NCI-H128 (cell line): ENCODE data around the gene PJVK.
A peak's percentile ranks its signal among the peaks of the same experiment; 100 is the strongest.
"Not testable (repeated sequence)": the region's sequence is repeated elsewhere in the genome, so short reads cannot be mapped to it uniquely, and the experiment has no call there.

Experiments
- DNase-seq: peaks from one replicate; lab custom pipeline; 2025; ENCODE audit not compliant: unreplicated experiment; lab: John Stamatoyannopoulos, UW

PJVK gene

DNA sequence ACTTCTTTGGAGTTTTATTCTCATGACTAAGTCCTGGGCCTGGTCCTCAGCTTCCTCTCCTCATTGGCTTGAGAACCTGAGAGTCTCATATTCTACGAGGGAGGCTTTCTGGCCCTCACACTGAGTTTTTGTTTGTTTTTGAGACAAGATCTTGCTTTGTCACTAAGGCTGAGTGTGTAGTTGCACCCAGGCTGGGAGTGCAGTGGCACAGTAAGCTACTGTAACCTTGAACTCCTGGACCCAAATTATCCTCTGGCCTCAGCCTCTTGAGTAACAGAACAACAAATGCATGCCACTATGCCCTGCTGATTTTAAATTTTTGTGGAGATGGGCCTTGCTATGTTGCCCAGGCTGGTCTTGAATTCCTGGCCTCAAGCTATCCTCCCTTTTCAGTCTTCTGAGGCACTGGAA lies 22.8 kb upstream of the PJVK start:
- DNase-seq: no peak

DNA sequence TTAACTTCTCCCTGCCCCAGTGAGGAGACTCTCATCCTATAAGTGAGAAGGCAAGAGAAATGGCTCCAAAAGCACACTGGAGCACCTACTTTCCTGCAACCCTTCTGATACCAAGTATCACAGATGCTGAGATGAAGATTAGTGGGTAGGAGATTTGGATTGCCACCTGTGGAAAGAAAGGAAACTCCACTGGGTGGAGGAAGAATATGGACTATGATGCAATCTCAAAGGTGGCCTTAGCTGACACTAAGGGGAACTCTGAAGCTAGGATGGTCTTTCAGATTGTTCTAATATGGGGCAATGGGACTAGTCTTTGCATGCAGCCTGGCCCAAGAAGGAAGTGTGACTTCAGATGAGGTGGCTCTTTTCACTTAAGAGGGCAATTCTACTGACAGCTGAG lies 21.8 kb upstream of the PJVK start:
- DNase-seq: no peak

- DNase-seq: no peak
Observed at GRCh38 chr2:178436662-178437061, 14.5 kb upstream of the PJVK start.

GRCh38 chr2:178441426-178441825 lies 9.8 kb upstream of the PJVK start:
- DNase-seq: no peak

- no peak for DNase-seq
Observed at GRCh38 chr2:178448968-178449661, 2.1 kb upstream of the PJVK start.

DNA sequence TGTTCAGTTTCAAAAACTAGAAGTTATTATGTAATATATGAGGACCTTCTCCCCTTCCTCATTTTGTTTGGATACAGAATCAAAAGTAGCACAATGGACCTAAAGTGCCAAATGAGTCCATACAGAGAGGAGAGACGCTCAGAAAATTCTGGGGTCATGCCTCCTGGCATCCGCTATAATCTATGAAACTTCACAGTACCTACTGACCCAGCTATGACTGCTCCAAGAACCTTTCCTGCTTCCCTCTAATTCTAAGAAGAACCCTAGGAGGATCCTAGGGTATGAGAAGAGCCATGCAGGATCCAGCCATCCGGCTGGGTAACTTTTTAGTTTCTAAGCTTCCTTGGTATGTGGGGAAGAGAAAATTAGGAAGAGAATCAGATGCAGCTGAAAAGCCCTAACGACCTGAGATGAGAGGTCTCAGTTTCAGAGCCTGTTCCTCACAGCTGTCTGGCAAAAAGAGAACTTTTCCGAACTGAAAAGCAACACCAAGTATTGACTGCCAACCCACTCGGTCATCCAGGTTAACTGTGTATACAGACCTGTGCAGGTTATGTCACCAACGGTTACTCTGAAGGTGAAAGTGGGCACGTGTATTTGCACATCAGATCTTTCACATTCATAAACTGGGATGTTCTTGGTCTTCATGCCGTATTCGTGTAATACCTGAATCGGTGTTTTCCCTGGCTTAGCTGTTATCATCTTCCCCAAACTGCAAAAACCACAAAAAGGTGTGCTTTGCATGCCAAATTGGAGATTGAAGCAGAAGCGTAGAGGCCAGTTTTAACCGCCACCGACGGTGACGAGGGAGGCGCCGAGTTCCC lies 1.3 kb upstream of the PJVK start:
- no peak for DNase-seq

DNA sequence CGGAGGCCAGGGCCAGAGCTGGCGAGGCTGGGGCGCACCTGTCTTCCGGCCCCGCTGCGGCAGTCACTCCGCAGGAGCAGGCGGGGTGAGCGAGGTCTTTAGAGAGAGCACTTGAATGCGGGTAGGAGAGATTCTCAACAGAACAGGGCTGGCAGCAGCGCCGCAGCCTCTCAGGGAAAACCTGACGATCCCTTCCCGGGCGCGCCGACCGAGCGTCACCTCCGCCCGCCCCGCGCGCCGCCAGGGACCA lies 729 bp upstream of the PJVK start:
- no peak for DNase-seq

GRCh38 chr2:178452334-178452733 lies 1.2 kb downstream of the PJVK start:
- DNase-seq: no peak

- DNase-seq: no peak
Observed at GRCh38 chr2:178452870-178453269, 1.7 kb downstream of the PJVK start.

DNA sequence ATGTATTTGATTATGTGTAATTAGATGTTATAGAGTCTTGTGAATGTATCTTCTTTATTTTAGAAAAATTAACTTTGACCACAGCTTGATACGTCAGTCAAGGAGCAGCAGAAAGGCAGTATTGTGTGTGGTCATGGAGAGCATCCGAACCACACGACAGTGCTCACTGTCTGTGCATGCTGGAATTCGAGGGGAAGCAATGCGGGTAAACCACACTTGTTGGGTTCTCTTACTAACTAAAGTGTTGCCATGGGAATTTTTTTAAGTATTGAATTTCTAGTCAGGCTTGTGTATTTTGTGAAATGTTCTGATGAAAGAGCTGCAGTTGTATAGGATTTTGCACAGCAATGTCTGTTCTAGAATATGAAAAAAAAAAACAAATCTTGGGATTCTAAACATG lies 4.8 kb downstream of the PJVK start:
- DNase-seq: no peak

- DNase-seq: no peak
Observed at GRCh38 chr2:178457390-178457886, 6.3 kb downstream of the PJVK start.

GRCh38 chr2:178469219-178469849 lies 18.2 kb downstream of the PJVK start:
- DNase-seq: no peak

DNA sequence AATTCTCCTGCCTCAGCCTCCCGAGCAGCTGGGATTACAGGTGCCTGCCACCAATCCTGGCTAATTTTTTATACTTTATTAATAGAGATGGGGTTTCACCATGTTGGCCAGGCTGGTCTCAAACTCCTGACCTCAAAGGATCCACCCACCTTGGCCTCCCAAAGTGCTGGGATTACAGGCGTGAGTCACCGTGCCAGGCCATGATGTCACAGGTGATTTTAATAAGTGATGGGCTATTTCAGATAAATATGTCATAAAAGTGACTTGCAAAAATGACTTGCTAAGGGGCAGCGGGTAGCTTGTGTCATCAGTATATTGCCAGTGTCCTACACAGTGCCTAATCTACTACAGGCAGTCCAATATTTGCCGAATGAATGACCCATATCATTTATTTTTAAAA lies 20.1 kb downstream of the PJVK start:
- not testable (repeated sequence) for DNase-seq

DNA sequence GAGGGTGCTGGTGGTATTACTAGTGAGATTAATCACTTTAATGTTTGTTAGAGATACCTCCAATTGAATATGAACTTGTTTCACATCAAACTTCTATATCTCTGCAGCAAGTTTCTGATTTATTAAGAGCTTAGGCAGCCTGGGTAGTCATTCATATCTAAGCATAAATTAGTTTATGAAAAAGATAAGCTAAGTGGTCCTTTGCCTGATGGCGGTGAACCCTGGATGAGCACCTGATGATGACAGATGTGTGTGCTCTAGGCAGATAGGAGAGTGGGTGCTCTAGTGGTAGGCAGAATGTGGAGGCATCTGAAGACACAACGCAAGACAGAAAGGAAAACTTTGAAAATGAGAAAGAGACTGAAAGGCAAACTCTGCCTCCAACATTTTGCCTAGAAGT lies 22.2 kb downstream of the PJVK start:
- DNase-seq: no peak

DNA sequence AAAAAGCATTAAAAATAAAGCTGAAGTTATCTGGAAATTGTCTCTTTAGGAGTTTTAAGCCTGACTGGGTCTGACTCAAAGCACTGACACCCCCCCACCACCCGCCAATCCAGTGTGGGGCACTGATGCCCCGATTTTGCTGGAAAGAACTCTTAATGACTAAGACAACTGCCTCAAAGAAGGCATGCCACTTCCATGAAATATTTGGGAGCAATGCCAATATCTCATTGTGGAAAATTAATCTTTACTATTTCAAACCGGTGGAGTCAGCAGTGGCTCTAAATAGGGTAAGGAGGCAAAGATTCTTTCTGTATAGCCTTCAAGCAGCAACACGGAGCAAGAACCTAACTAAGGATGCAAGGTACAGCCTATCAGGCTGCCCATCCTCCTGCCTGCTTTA lies 22.8 kb downstream of the PJVK start:
- no peak for DNase-seq

- no peak for DNase-seq
Observed at GRCh38 chr2:178474560-178474959, 23.4 kb downstream of the PJVK start.

DNA sequence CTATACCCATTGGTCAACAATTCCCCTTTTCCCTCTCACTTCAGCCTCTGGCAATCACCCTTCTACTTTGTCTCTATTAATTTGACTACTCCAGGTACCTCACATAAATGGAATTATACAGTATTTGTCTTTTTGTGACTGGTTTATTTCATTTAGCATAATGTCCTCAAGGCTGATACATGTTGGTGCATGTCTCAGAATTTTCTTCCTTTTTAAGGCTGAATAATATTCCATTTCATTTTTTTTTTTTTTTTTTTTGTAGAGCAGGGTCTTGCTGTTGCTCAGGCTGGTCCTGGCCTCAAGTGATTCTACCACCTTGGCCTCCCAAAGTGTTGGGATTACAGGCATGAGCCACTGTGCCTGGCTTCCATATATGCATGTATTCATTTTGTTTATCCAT lies 25.3 kb downstream of the PJVK start:
- no peak for DNase-seq

DNA sequence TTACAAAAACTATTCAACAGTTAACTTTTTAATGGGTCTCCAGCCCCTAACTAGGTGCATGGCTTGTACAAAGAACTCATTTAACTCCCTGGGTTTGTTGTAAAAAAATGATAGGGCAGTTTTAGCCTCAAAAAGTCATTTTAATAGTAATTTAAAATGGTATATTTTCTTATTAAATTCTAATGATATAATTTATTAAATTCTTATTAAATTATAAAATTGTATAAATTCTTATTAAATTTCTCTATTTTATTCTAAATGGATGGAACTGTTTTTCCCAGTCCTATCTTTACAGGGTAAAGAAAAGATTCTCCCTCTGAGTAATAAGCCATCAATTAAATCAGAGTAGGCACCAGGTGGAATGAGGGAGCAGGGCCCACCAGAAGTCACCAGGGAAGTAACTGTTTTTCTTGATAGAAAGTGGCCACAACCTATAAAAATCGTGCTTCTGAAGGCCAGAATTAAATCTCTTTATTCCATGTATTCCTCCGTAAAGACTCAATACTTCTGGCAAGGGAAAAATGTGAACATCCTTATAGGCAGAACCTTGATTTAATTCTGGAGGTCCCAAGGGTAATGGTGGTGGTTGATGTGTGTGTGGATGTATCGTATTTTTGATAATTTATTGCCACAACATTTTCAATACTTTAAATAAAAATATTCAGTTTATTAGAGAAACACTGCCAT lies 26.4 kb downstream of the PJVK start:
- DNase-seq: no peak

GRCh38 chr2:178478130-178478438 lies 26.9 kb downstream of the PJVK start:
- DNase-seq: no peak

DNA sequence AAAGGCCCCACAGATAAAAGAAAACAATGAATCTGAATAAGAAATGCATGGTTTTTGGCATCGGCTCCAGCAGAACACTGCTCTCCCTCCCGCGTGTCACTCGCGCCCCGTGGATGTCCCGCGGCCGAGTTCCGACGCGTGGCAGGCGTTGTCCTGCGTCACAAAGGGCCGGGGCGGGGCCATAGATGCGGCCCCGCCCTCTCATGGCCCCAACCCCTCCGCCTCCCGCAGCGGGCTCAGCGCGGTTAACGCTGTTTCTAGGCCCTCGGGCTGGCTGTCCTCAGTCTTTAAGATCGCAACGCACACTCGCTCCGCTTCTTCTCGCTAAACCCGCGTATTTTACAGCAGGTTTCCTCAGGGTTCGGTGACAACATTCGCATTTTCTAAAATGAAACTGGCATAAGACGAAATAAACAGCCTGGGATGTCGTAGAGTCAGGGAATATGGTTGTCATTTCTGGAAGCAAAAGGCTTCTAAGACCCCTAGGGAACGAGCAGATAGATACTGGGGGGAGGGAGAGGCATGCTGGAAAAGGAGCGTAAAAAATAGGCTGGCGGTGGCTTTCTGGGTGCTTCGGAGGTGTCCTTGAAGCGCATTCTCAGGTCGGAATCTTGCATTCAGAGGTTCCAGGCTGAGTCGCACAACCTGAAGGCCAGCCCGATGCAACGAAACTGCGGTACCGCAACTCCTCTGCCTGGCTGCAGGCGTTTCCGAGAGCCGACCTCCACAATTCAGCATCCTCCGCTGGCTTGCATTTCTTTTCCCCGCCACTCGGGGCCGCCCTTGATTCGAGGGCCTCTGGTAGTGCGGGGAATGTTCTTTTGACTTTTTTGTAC lies 27.5 kb downstream of the PJVK start, which contains the start of gene FKBP7:
Gene FKBP7 (minus strand): TSS at position 162 of the 836 bp plus-strand sequence. CDS start 101 bp downstream, at position 61.
- peak; percentile 35 for DNase-seq

- DNase-seq: no peak
Observed at GRCh38 chr2:178479275-178479616, 28.1 kb downstream of the PJVK start.
